Lung (tissue), 12 donors: Measurements from ENCODE around the gene PLIN4. TPM values are rescaled to one million over a fixed set of nuclear protein-coding genes. Genes with fewer than 3 reads are reported as not detected.

Source experiments
- ATAC-seq: fragments of 200-7000 bp; cut with Tn5 transposase; one replicate; pipeline ENCODE4 v1.9.1; 2020; ENCODE audit warnings: moderate number of reproducible peaks; ENCODE audit not compliant: insufficient read depth, low FRiP score
- DNase-seq, 3 donors: peaks; one replicate each; pipeline ENCODE4 v3.0.0-alpha.2; 2013 to 2017
- H3K27ac ChIP-seq, 2 donors: one replicate each; pipeline ENCODE4 v1.5.1; 2013; ENCODE audit warnings: mild to moderate bottlenecking in 2 of 2, moderate library complexity in 2 of 2, control low read depth in 1 of 2, inconsistent platforms in 1 of 2, low read depth in 1 of 2, low read length in 1 of 2
- H3K27me3 ChIP-seq, 3 donors: one replicate each; pipeline ENCODE4 v1.5.1; 2013; ENCODE audit warnings: low read length in 2 of 3; ENCODE audit not compliant: control insufficient read depth in 3 of 3, insufficient read depth in 3 of 3
- H3K36me3 ChIP-seq, 4 donors: one replicate each; pipeline ENCODE4 v1.5.1; 2013; ENCODE audit warnings: low read length in 4 of 4, mild to moderate bottlenecking in 1 of 4, moderate library complexity in 1 of 4; ENCODE audit not compliant: control insufficient read depth in 4 of 4, insufficient read depth in 4 of 4
- H3K4me1 ChIP-seq, 5 donors: one replicate each; pipeline ENCODE4 v1.5.1; 2013; ENCODE audit warnings: low read length in 5 of 5, mild to moderate bottlenecking in 2 of 5, moderate library complexity in 1 of 5; ENCODE audit not compliant: control insufficient read depth in 5 of 5, insufficient read depth in 5 of 5
- H3K4me3 ChIP-seq: one replicate; pipeline ENCODE4 v1.5.1; 2013; ENCODE audit warnings: mild to moderate bottlenecking, control low read depth, moderate library complexity
- H3K9ac ChIP-seq, 2 donors: one replicate each; pipeline ENCODE4 v1.5.1; 2013; ENCODE audit warnings: low read length in 2 of 2, control low read depth in 1 of 2; ENCODE audit not compliant: insufficient read depth in 1 of 2
- H3K9me3 ChIP-seq, 4 donors: one replicate each; pipeline ENCODE4 v1.5.1; 2013; ENCODE audit warnings: low read length in 3 of 4, mild to moderate bottlenecking in 1 of 4, moderate library complexity in 1 of 4; ENCODE audit not compliant: control insufficient read depth in 4 of 4, insufficient read depth in 3 of 4
- CTCF ChIP-seq: IDR thresholded peaks from 2 replicates; pipeline ENCODE4 v1.5.1; 2012; ENCODE audit warnings: mild to moderate bottlenecking; ENCODE audit errors: control extremely low read depth, extremely low read depth
- WGBS, 2 donors: extraction: QIAGEN DNeasy Blood & Tissue Kit; methylation state at CpG; one replicate each; pipeline ENCODE4 v1.1.7; 2013; 5-methylcytosine and 5-hydroxymethylcytosine counted together
- polyA plus RNA-seq, 2 donors: library from polyadenylated mRNA; stranded (reverse); fragments of 200-250 nt; gene quantifications; one replicate each; pipeline ENCODE4 v1.2.1, GENCODE V29; 2013
- total RNA-seq, 2 donors: library from RNA; depleted of rRNA in 1 of 2; stranded (reverse); fragments of >200 nt in 1 of 2; gene quantifications; one replicate each; pipeline ENCODE4 v1.2.1, GENCODE V29; 2014 to 2021
- donor health status: control.
- donor health status: control.
- donor health status: Bipolar disorder and iron deficiency.
- donor health status: healthy.
- donor health status: DM: yes; HTN: yes; CAD: no.

The PLIN4 gene
- total and polyA plus RNA-seq, 4 donors = 0.85 to 5.0 (median 3.8) TPM

GRCh38 chr19:4553775-4554174 lies 35.5 kb upstream of the PLIN4 start:
- Histone ChIP-seq H3K27me3 (no peaks in the 10 kb centered on the region), H3K9me3 (no peaks in the 10 kb centered on the region), H3K27ac (no peak overlapping the region), H3K4me3 (no peak overlapping the region), H3K4me1 (peaks cover 0 to 5% (median 0%) of the 10 kb centered on the region in 5 donors), H3K9ac (no peak overlapping the region), H3K36me3 (peaks cover 0 to 34% (median 0%) of the 10 kb centered on the region in 4 donors)
- 80 to 97% methylated on average over 3 of the region's 3 CpGs for WGBS, 2 donors
- no peak for DNase-seq
- ATAC-seq = no peak
- no peak for TF ChIP-seq CTCF

- no peak for TF ChIP-seq CTCF
- Histone ChIP-seq H3K9me3 (no peaks in the 10 kb centered on the region), H3K27ac (no peak overlapping the region), H3K4me1 (peaks cover 0 to 5% (median 0%) of the 10 kb centered on the region in 5 donors), H3K4me3 (no peak overlapping the region), H3K9ac (no peak overlapping the region), H3K27me3 (no peaks in the 10 kb centered on the region), H3K36me3 (peaks cover 0 to 34% (median 0%) of the 10 kb centered on the region in 4 donors)
- DNase-seq (no peak), ATAC-seq (no peak)
These were observed 34.9 kb upstream of the PLIN4 start for GRCh38 chr19:4553092-4553695.

- Histone ChIP-seq H3K36me3 (peaks cover 0 to 42% (median 0%) of the 10 kb centered on the region in 4 donors), H3K9me3 (no peaks in the 10 kb centered on the region), H3K4me1 (peaks cover 0 to 9% (median 0%) of the 10 kb centered on the region in 5 donors), H3K9ac (no peak overlapping the region), H3K27me3 (no peaks in the 10 kb centered on the region), H3K27ac (no peak overlapping the region), H3K4me3 (no peak overlapping the region)
- 87 to 93% methylated on average over 18 of the region's 18 CpGs for WGBS, 2 donors
- ATAC-seq = no peak
- TF ChIP-seq CTCF = no peak
- no peak for DNase-seq
These were observed 34.2 kb upstream of the PLIN4 start for GRCh38 chr19:4552525-4552819.

GRCh38 chr19:4550479-4551050 lies 32.3 kb upstream of the PLIN4 start:
- peaks cover 0 to 40% (median 0%) of the 10 kb centered on the region in 4 donors for H3K36me3 ChIP-seq
- 89 to 92% methylated on average over 26 of the region's 26 CpGs for WGBS, 2 donors

More at GRCh38 chr19:4550479-4551050, 32.3 kb upstream of the PLIN4 start:
- no peak for TF ChIP-seq CTCF
- no peaks in the 10 kb centered on the region for H3K27me3 ChIP-seq
- ATAC-seq (no peak), DNase-seq (no peak)
- no peak overlapping the region for H3K27ac ChIP-seq
- H3K9me3 ChIP-seq = peaks cover 0 to 3% (median 0%) of the 10 kb centered on the region in 4 donors
- H3K9ac ChIP-seq = no peak overlapping the region
- no peak overlapping the region for H3K4me3 ChIP-seq
- peaks cover 0 to 5% (median 0%) of the 10 kb centered on the region in 5 donors for H3K4me1 ChIP-seq
